Measurements from ENCODE around the gene TOMM34.
A peak's percentile ranks its signal among the peaks of the same experiment; 100 is the strongest.

TOMM34 gene, protein sequence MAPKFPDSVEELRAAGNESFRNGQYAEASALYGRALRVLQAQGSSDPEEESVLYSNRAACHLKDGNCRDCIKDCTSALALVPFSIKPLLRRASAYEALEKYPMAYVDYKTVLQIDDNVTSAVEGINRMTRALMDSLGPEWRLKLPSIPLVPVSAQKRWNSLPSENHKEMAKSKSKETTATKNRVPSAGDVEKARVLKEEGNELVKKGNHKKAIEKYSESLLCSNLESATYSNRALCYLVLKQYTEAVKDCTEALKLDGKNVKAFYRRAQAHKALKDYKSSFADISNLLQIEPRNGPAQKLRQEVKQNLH

DNA sequence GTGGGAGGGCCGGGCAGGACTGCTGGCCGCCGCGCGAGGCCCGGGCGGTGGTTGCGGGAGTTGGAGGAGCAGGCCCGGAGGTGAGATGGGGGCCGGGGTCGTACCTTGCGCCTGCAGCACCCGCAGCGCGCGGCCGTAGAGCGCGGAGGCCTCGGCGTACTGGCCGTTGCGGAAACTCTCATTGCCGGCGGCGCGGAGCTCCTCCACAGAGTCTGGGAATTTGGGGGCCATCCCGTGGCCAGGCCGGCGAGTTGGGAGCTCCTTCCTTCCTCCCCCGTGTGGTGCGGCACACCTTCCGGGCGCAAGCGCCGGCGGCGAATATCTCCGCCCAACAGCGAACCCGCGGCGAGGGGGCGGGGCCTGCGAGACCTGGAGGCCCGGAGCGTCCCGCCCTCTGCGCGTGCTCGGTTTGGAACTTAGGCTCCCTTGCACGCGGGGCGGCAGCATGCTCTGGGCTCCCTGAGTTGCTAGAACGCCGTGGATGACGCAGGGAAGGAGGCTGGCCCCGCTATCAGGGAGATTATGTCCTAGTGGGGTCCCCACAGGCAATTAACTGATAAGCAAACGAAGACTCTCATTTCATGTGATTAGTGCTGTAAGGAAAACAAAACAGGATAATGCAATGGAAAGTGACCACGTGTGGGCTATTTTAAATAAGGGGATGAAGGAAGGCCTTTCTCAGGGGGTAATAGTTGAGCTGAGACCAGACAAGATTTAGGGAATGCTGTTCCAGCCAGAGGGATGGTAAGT is at the start of gene TOMM34:
TOMM34 (minus strand) TSS at position 295 of the 750 bp plus-strand sequence; CDS start at position 231, 64 bp downstream.
- peak; percentile 98 for DNase-seq

DNA sequence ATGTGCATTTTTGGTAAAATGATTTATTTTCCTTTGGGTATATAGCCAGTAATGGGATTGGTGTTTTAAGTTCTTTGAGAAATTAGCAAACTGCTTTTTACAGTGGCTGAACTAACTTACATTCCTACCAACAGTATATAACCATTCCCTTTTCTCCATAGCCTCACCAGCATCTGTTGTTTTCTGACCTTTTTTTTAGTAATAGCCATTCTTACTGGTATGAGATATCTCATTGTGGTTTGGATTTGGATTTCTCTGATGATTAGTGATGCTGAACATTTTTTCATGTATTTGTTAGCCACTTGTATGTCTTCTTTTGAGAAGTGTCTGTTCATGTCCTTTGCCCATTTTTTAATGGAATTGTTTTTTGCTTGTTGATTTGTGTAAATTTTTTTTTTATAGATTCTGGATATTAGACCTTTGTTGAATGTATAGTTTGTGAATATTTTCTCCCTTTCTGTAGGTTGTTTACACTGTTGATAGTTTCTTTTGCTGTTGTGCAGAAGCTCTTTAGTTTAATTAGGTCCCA is 48.4 kb upstream of the TOMM34 start:
- DNase-seq, result no peak

DNA sequence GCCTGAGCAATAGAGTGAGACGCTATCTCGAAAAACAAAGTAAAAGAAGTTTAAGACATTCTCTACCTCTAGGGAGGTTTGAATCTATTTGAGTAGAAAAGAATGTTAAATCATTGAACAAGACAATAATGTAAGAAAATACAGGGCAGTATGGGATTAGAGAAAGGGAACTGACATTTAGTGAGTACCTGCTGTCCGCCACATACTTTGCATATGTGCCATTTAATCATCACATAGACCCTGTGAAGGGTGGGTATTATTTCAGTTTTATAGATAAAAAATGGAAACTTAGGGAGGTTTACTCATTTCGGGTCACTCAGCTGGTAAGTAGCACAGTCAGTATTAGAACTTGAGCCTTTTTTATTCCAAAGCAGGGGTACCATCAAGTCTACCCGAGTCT is 37.5 kb upstream of the TOMM34 start:
- no peak for DNase-seq

DNA sequence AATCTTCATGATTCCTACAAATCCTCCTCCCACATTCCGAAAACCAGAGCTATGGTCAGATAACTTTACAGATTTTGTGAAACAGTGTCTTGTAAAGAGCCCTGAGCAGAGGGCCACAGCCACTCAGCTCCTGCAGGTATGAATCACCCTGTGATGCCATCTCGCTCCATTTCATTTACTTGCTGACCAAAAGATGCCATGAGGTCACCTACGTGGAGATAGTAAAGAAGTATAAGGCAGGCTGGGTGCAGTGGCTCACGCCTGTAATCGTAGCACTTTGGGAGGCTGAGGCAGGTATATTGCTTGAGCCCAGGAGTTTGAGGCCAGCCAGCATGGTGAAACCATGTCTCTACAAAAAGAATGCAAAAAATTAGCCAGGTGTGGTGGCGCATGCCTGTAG is 37.0 kb upstream of the TOMM34 start:
- DNase-seq, result no peak

DNA sequence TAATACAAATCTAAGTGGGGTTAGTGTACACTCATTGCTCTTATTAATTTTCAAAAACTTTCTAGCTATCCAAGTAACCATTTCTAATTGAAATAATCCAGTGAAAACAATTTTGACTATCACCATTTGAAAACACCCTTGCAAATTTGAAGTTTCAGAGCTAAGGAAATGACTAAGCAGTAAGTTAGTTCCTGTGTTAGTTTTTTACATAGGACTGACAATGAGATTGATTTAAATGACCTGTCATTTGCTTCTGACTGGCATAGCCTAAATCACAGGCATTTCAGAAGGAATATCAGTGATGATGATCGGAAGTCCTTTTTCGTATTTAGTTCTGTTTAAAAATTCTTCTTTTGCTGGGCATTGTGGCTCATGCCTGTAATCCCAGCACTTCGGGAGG is 33.1 kb upstream of the TOMM34 start:
- DNase-seq, result peak; percentile 62

DNA sequence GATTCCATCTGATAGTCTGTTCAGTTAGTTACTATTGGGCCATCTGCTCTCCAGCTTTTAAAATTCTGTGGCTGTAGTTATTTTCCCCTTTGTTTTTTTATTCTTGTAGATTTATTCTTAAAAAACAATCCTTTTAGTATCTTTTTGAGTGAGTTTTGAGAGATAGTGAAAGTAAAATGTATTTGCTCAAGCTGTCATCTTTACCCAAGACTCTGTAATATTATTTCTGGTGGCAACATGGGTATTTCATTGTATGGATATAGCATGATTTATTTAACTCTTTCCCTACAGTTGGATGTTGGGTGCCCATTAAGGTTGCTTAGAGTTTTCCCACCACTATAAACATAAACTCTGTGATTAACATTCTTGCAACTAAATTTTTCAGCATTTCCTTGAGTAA is 30.8 kb upstream of the TOMM34 start:
- DNase-seq, result no peak

DNA sequence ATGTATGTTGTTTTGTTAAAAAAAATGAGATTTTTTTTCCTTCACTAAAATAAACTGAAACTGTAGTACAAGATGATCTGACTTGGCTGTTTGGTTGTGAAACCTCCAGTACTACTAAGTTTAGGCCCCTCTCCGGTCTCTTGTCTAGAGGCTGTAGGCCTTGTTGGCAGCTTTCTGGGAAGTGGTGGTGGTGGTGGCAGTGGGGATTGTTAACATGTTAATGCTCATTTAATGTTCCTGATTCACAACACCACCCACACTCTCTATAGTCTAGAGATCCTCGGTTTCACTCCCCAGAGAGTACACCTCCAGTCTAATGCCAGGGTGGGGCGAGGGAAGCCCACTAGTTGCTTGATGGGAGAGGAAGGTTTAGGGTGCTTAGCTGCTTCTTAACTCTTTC is 30.2 kb upstream of the TOMM34 start:
- peak; percentile 81 for DNase-seq

DNA sequence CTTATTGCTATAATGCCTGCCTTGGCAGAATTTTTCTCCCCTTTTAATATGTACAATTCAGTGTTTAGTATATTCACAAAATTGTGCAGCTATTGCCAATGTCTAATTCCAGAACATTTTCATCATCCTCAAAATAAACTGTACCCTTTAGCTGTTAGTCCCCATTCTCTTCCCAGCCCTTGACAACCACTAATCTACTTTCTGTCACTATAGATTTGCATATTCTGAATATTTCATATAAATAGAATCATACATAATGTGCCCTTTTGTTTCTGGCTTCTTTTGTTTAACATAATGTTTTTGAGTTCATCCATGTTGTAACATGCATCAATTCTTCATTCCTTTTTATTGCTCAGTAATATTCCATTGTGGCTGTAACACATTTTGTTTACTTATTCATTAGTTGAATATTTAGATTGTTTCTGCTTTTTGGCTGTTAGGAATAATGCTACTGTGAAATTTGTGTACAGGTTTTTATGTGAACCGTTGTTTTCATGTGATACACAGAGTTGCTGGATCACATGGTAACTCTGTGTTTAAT is 28.5 kb upstream of the TOMM34 start:
- DNase-seq, result no peak

DNA sequence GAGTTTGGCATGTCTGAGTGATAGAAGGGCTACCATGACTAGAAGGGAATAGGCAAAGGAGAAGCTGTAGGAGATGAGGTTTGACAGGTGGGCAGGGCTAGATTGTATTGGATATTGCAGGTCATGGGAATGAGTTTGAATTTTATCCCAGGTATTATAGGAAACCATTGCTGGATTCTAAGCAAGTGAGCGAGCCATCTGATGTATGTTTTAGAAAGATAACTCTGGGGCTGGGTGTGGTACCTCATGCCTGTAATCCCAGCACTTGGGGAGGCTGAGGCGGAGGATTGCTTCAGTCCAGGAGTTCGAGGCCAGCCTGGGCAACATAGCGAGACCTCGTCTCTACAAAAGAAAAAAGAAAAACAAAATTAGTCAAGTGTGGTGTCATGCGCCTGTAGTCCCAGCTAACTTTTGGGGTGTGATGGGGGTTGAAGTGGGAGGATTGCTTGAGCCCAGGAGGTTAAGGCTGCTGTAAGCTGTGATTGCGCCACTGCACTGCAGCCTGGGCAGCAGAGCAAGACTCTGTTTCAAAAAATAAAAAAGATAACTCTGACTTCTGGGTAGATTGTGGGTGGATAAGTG is 23.0 kb upstream of the TOMM34 start:
- DNase-seq, result no peak

DNA sequence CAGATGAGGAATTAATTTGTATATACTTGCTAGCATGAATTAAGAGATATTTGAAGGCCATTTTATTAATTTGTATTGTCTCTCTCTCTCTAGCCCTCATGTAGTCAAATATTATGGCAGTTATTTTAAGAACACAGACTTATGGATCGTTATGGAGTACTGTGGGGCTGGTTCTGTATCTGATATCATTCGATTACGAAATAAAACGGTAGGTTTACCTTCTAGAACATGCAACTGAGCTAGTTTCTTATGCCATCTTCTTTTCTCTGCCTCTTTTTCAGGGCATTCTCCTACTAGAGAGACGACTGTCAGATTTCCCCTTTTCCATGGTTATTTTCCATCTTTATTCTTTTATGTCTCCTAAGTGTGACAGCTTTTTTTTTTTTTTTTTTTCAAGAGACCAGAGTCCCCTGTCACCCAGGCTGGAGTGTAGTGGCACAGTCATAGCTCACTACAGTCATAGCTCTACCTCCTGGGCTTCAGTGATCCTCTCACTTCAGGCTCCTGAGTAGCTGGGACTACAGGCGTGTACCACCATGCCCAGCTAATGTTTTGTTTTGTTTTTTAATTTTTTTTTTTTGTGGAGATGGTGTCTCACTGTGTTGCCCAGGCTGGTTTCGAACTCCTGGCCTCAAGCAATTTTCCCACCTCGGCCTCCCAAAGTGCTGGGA is 21.7 kb upstream of the TOMM34 start:
- DNase-seq, result no peak

DNA sequence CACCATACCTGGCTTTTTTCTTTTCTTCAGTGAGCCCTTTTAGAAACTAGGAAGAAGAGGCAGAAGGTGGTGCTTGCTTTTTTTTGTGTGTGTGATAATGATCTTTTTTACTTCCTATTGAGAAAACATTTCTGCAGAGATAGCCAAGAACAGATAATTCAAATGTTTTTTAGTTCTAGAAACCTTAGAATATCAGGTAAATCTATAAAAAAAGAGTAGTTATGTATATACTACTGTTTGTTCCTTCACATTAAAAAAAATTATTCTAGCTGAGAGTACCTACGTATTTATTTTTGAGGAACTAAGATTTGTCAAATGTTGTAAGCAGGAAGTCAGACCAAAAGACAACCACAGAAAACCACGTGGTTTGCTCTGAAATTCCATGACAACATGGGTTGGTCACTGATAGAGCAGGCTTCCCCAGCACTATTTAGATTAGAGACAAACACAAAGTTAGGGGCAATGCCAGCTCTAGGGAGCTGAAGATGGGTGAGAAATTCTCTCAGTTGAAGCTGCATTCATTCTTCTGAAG is 19.0 kb upstream of the TOMM34 start:
- DNase-seq, result peak; percentile 74

DNA sequence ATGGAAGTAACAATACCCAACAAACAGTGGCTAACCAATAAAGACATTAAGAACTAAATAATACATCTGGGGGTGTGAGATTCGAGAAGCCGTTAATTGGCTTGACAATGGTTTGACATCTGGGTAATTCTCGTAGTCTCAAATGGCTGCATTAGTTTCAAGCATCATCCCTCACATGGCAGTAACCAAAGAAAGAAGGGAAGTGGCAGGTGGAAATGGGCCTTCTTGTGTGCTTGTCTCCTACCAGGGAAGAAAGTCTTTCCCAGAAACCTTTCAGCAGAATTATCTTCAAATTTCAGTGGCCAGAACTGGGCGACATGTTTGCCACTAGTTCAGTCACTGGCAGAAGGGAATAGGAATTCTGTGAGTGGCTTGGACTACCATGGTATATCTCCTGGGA is 16.5 kb upstream of the TOMM34 start:
- no peak for DNase-seq

DNA sequence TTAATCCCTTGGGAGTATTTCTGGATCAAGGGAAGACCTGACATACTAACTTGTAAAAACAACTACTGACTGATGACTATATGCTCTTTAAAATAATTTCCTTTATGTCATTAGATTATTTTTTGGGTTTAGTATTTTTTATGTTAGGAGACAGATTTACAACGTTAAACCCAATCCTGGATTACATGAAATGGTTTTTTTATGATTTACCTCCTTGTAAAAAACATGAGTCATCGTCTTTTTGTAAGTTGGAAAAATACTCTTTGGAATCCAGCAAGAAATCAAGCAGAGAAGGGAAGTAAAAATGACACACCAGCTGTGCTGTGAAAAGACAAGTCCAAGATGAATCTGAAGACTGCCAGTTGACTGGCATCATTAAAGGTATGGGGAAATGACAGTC is 12.9 kb upstream of the TOMM34 start:
- no peak for DNase-seq

DNA sequence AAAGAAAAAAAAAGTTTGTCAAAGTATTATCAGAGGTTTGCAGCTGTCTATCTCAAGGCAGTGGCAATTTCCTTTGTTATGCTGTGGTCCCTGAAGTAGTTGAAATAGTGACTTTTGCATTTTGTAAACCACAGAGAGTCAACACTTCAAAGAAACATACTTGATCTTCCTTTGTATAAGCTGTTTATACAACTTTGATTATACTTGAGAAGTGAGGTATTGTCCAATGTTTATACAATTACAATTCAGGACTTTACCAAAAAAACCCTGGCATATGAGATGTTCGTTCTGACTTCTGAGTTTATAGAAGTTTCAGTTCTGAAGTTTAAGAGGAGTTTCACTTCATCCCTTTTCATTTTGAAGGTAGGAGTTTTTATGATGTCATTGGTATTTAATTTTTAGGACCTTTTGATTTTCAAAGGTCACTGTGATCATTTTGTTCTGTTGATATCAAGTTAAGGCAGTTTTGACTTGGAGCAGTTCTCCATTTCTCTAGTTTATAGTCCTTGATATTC is 10.1 kb upstream of the TOMM34 start:
- DNase-seq, result peak; percentile 40

DNA sequence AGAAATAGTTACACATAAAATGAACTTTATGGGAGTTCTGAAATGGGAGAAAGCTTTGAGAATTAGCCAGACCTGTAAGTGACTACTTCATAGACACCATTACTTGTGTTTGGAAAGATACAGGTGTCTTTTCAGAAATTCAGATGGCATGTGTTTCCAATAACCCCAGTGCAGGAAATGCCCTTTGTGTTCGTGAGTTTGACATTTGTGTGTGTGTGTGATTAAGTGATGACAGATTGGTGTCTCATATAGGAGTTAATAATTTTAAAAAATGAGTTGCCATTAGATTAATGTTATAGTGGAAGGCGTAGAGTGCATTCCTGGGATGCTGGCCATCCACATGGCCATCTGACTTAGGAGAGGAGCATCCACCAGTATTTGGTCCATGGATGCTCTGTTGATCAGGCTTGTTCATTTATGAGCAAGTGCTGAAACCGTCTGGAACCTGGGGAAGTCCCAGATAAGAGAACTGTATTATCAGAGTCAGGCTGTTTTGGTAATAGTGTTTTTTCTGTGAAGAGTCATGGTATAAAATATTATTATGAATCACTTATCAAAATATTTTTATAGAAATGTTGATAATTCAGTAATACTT is 9.2 kb upstream of the TOMM34 start:
- DNase-seq, result peak; percentile 60

DNA sequence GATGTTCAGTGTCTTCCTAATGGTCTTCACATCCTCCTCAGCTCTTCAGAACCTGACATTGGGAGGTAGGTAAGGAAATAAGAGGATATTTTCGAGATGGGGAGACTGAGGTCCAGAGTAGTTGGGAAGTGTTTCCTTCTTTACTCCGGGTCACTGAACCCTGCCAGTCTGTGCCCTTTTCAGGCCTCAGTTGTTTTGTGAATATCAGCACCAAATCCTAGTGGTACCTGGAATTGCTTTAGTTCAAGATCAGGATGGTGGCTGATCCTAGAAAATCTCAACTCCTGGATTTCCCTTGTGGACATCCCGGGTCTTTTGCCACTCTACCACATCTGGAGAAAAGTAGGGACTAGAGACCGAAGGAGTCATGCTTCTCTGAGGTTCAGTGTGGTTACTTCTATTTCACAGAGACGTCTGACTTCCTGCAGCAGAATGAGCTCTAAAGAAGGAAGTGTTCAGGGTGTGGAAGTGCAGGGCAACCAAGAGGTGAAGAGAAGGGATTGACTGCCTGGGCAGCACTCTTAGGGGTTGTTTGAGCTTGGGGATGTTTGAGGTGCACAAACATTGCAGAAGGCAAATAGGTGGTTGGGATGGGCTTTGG is 7.1 kb upstream of the TOMM34 start:
- peak; percentile 73 for DNase-seq

DNA sequence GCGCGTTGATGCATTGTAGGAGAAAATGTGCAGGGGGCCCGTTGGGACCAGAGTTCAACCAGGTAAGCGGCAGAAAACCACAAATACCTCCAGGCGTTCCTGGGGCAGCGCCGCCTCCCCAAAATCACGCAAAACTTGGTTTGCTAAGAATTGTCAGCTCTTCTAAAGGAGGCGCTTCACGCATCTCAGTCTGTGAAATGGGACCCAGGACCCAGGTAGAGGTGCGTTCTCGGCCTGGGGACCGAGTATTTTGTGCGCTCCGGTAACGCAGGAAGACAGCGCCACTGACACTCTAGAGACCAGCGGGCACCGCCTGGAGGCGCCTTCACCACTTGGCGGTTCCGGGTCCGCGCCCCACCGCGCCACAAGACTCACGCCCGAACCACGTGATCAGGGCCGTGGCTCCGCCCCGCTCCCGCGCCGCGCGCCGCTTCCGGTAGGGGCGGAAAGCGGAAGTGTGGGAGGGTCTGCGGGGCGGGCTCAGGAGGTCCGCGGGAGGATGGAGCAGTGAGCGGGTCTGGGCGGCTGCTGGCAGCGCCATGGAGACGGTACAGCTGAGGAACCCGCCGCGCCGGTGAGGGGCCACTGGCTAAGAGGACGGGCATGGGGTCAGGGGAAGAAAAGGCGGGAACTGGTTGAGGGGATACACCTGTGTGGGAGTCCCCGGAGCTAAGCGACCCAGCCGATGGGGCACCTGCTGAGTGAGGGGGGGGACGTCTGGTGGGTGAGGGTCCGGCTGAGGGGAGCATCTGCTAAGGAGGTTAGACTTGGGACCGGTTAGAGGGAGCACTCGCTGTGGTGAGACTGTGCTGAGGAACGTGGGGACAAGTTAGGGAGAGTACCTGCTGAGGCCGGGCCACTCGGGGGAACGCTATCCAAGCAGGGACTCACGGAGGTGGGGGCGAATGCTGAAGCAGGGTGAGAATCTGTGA is 6.1 kb upstream of the TOMM34 start, which contains the start of gene STK4:
STK4 (plus strand) TSS at position 483 of the 932 bp plus-strand sequence; CDS start at position 540, 57 bp downstream.
- DNase-seq, result peak; percentile 97

DNA sequence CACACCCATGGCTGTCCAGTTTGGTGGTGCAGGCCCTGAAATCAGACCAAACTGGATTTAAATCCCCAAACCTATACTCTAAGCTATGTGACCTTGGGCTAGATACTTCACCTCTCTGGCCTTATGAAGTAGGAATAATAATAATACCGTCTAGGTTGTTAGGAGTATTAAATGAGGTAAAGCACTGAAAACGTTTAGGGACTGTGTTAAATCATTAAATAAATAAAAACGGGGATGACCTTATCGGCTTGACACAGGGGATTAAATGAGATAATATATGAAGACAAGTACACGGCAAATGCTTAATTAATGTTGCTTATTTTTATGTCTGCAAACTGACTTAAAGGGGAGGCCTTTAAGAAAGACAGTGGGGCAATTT is 5.4 kb upstream of the TOMM34 start:
- no peak for DNase-seq

DNA sequence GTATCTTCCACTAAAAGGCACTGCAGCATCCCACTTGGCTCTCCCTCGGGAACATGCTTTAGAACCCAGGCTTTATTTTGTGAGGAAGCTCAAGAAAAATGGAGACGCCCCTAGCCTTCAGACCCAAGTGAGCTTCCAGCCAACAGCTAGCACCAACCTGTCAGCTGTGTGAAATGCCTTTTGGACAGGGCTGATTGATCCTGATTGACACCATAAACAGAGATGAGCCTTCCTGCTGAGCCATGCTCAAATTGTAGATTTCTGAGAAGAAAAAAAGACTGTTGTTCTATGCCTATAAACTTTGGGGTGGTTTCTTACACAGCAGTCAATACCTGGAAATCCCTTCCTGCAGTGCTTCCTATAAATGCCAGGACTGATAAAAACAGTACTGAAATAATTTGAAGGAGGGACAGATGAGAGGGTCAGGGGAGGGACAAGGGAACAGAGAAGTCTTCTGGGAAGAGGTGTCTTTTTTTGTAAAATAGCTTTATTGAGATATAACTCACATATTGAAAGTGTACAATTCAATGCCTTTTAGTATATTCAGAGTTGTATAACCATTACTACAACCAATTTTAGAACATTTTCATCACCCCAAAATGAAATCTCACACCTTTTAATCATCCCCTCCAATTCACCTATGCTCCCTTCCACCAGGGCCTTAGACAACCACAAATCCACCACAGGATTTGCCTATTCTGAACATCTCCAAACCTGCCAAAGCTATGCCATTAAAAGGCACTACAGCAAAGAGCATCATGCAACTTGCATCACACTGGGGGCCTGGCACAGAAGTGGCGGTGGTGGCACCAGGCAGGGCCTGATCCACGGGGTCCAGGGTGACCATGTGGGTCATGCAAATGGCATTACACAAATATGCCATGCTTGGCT is 3.4 kb upstream of the TOMM34 start:
- DNase-seq, result peak; percentile 44

All from activated CD4-positive, alpha-beta T cell treated with anti-CD3 and anti-CD28 coated beads, Interleukin-10, Interleukin-2, amounts not matched to agents 100 ng/mL and 50 ng/mL, durations not matched to agents 16 hours and 8 hours (primary cell).